GM12875 (cell line): ENCODE data around the gene CACNA2D3.
"Not testable (repeated sequence)": the region's sequence is repeated elsewhere in the genome, so short reads cannot be mapped to it uniquely, and the experiment has no call there.

ENCODE experiments used
- H3K4me3 ChIP-seq: one replicate; pipeline ENCODE4 v1.5.1; 2011; ENCODE audit warnings: low read depth, low read length, control low read depth
- TF ChIP-seq, protein P1 (sequence below): IDR thresholded peaks from 2 replicates; pipeline ENCODE4 v1.5.1; 2011; ENCODE audit warnings: low read depth, mild to moderate bottlenecking, control low read depth, inconsistent platforms, low read length, moderate library complexity, borderline replicate concordance; ENCODE audit not compliant: insufficient read depth

The CACNA2D3 gene

DNA sequence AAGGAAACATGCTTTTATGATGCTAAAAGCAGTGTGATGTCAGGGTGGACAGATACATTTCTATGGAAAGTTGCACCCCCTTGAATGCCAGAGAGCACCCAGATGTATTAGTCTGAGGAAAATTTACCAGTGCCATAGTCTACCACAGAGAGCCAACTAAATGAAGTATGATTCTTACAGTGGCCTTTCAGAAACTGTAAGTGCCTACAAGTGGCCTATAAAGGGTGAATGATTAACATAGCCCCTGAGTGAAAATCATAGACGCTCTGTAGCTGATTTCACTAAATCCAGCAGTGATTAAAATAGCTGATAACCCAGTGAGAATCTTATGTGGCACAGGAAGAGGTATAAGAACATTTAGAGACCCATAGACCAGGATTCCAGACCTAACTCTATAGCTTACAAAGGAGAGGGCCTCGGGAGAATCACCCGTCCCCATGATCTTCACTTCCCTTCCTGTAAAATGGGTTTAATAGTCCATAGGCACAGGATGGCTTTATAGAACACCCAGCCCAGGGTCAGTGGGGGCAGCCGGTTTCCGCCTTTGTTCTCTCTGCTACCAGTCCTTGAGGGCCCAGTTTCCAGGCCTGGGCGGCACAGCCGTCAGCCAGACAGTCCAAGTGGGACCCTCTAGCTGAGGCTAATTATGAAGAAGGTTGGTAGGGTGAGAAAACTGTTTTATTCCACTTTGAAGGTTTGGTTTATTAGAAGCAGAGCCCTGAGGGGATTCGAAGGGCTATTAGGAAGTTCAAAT lies 35.5 kb upstream of the CACNA2D3 start:
- H3K4me3 ChIP-seq, result no peak overlapping the region
- TF ChIP-seq, protein P1, sequence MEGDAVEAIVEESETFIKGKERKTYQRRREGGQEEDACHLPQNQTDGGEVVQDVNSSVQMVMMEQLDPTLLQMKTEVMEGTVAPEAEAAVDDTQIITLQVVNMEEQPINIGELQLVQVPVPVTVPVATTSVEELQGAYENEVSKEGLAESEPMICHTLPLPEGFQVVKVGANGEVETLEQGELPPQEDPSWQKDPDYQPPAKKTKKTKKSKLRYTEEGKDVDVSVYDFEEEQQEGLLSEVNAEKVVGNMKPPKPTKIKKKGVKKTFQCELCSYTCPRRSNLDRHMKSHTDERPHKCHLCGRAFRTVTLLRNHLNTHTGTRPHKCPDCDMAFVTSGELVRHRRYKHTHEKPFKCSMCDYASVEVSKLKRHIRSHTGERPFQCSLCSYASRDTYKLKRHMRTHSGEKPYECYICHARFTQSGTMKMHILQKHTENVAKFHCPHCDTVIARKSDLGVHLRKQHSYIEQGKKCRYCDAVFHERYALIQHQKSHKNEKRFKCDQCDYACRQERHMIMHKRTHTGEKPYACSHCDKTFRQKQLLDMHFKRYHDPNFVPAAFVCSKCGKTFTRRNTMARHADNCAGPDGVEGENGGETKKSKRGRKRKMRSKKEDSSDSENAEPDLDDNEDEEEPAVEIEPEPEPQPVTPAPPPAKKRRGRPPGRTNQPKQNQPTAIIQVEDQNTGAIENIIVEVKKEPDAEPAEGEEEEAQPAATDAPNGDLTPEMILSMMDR, result no peak

DNA sequence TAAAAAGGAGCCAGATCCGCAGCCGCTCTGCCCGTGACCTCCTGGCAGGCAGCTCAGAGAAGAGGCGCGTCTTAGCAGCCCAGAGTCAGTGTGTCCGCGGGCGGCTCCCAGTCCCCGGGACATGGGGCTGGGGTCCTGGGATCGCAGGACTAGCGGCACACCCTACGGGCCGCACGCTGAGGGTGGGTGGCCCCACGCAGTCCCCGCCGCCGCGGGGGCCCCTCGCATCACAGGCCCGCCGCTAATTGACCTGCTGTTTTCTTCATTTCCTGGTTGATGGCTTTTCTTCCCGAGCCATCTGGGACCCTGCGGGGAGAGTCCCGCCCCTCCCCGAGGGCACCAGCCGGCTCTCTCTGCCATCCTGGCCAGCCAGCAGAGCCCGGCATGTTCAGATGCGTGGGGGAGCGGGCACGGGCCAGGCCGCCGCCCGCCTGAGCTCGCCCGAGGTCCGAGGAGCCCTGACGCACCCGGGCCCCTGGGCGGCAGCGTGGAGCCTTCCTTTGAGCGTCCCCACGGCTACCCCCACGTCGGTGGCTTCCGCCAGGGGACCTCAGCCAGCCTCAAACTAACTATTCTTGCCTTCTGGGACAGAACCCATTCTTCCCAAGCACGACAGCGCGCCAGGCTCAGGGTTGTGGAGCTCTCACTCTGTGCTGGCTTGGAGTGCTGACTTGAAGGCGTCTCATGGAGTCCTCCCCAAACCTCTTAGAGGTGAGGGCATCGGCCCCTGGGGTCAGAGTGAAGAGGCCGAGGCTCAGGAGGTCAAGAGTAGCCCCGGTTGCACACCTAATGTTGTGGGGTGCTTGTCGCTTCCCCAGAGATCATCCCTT lies 34.6 kb upstream of the CACNA2D3 start:
- no peak overlapping the region for H3K4me3 ChIP-seq
- TF ChIP-seq, protein P1, result no peak

DNA sequence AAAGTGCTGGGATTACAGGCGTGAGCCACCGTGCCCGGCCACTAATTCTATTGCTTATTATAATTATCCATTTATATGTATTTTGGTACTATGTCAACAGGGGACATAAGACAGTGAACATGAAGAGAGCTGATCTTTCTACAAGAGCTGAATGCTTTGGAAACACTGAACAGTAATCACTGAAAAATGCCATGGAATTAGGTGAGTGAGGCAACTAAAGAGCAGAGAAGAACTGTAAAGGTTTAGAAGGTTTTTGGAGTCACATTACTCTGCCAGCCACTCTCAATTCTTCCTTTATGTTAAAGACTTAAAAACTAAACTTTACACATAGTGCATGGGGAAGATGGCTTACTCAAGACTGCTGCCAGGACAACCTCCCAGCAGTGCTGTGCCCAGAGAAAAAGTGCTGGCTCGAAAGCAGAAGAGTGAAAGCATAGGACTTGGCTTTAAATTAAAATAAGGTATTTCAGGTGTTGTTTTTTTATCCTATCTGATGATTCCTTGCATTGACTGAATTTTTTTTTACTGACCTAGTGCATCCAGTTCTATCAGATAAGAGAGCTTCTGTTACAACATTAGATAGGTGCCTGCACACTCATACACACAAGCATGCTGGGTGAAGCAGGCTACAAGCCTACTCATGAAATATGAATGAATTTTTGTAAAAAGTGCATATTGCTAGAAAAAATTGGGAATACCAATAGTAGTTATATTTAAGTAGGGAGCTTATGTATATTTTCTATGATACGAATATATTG lies 28.7 kb upstream of the CACNA2D3 start:
- TF ChIP-seq, protein P1, result no peak
- no peak overlapping the region for H3K4me3 ChIP-seq

DNA sequence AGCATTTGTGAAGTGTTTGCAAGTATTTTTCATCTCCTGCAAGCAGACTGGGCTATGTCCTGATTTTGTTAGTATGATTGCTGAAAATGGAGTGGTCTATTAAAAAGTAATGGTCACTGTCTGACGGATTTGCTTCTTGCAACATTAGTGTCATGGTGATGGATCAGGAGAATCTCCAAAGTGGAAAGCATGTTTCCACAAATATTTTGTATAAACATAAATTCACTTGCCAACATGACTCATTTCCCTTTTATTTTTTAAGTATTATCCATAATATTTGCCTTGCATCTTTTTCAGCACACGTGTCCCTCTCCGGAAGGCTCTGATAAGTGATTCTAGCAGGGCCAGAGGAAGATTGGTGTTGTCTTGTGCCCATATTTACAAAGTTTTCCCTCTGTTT lies 27.4 kb upstream of the CACNA2D3 start:
- TF ChIP-seq, protein P1, result no peak
- no peak overlapping the region for H3K4me3 ChIP-seq

DNA sequence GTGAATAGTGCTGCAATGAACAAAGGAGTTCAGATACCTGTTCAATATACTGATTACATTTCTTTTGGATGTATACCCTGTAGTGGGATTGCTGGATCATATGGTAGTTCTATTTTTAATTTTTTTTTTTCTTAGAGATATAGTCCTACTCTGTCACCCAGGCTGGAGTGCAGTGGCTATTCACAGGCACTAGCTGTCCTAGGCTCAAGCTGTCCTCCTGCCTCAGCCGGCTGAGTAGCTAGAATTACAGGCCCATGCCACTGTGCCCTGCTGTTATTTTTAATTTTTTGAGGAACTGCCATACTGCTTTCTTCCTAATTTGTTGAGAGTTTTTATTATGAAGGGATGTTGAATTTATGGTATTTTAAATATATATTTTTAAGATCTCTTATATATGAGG lies 23.0 kb upstream of the CACNA2D3 start:
- H3K4me3 ChIP-seq, result no peak overlapping the region
- TF ChIP-seq, protein P1, result no peak

DNA sequence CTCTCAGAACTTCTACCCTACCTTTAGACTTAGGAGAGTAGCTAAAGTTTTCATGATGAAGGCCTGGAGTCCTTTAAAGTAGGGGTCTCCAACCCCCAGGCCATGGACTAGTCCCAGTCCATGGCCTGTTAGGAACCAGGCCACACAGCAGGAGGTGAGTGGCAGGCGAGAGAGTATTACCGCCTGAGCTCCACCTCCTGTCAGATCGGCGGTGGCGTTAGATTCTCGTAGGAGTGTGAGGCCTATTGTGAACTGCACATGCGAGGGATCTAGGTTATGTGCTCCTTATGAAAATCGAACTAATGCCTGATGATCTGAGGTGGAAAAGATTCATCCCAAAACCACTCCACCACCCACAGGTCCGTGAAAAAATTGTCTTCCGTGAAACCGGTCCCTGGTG lies 18.3 kb upstream of the CACNA2D3 start:
- no peak overlapping the region for H3K4me3 ChIP-seq
- TF ChIP-seq, protein P1, result no peak

DNA sequence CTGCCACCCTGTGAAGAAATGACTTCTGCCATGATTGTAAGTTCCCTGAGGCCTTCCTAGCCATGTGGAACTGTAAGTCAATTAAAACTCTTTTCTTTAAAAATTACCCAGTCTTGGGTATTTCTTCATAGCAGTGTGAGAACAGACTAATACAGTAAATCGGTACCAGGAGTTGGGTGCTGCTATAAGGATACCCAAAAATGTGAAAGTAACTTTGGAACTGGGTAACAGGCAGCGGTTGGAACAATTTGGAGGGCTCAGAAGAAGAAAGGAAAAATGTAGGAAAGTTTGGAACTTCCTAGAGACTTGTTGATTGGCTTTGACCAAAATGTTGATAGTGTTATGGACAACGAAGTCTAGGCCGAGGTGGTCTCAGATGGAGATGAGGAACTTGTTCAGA lies 6.2 kb upstream of the CACNA2D3 start:
- not testable (repeated sequence) for H3K4me3 ChIP-seq
